SK-N-SH treated with all-trans-retinoic acid at 6 μM for 48 hours (cell line): Measurements from ENCODE around the gene CXCL8.

Source experiments
- ATAC-seq: fragments of 200-7000 bp; cut with Tn5 transposase; 3 replicates; pipeline ENCODE4 v1.9.1; 2020; ENCODE audit warnings: mild to moderate bottlenecking, moderate library complexity
- BACH2 ChIP-seq: fragments of 250-450 bp; sonication (Bioruptor Pico); IDR thresholded peaks from 2 replicates; pipeline ENCODE4 v1.9.0; 2021; ENCODE audit warnings: mild to moderate bottlenecking, borderline replicate concordance
- ESRRG ChIP-seq: fragments of 250-450 bp; sonication (Bioruptor Pico); IDR thresholded peaks from 2 replicates; pipeline ENCODE4 v1.6.1; 2021; ENCODE audit warnings: mild to moderate bottlenecking
- GLIS3 ChIP-seq: fragments of 250-450 bp; sonication (Bioruptor Pico); IDR thresholded peaks from 2 replicates; pipeline ENCODE4 v1.5.0; 2020; ENCODE audit warnings: mild to moderate bottlenecking, moderate library complexity
- ISL1 ChIP-seq: fragments of 250-450 bp; sonication (Bioruptor Pico); IDR thresholded peaks from 2 replicates; pipeline ENCODE4 v2.1.2; 2022; ENCODE audit warnings: mild to moderate bottlenecking, moderate library complexity
- RARB ChIP-seq: fragments of 250-450 bp; sonication (Bioruptor Pico); IDR thresholded peaks from 2 replicates; pipeline ENCODE4 v1.8.0; 2021; ENCODE audit warnings: mild to moderate bottlenecking, moderate library complexity
- SNAI2 ChIP-seq: fragments of 250-450 bp; sonication (Bioruptor Pico); IDR thresholded peaks from 2 replicates; pipeline ENCODE4 v1.5.0; 2020; ENCODE audit warnings: mild to moderate bottlenecking, moderate library complexity
- TCF4 ChIP-seq: fragments of 250-450 bp; sonication (Bioruptor Pico); IDR thresholded peaks from 2 replicates; pipeline ENCODE4 v1.8.0; 2021; ENCODE audit warnings: mild to moderate bottlenecking, moderate library complexity, borderline replicate concordance
- TOX ChIP-seq: fragments of 250-450 bp; sonication (Bioruptor Pico); IDR thresholded peaks from 2 replicates; pipeline ENCODE4 v1.8.0; 2021; ENCODE audit warnings: mild to moderate bottlenecking, moderate library complexity, borderline replicate concordance
- ZC3H10 ChIP-seq: fragments of 250-450 bp; sonication (Bioruptor Pico); IDR thresholded peaks from 2 replicates; pipeline ENCODE4 v1.5.1; 2021; ENCODE audit warnings: mild to moderate bottlenecking, moderate library complexity
- ZFP3 ChIP-seq: fragments of 250-450 bp; sonication (Bioruptor Pico); IDR thresholded peaks from 2 replicates; pipeline ENCODE4 v1.5.0; 2020; ENCODE audit warnings: mild to moderate bottlenecking, moderate library complexity
- ZFP30 ChIP-seq: fragments of 450-650 bp; formaldehyde crosslinking; IDR thresholded peaks from 2 replicates; pipeline ENCODE4 v1.5.0; 2022; ENCODE audit warnings: mild to moderate bottlenecking, moderate library complexity
- ZNF565 ChIP-seq: fragments of 450-650 bp; formaldehyde crosslinking; conservative IDR thresholded peaks from 2 replicates; pipeline ENCODE4 v1.5.0; 2020; ENCODE audit warnings: low read depth, mild to moderate bottlenecking, moderate library complexity
- ZNF70 ChIP-seq: fragments of 450-650 bp; formaldehyde crosslinking; IDR thresholded peaks from 2 replicates; pipeline ENCODE4 v1.5.0; 2020; ENCODE audit warnings: mild to moderate bottlenecking, moderate library complexity
- ZNF8 ChIP-seq: fragments of 450-650 bp; formaldehyde crosslinking; IDR thresholded peaks from 2 replicates; pipeline ENCODE4 v1.5.0; 2020; ENCODE audit warnings: mild to moderate bottlenecking, moderate library complexity
- TF ChIP-seq, protein P1 (sequence below): fragments of 250-450 bp; sonication (Bioruptor Pico); IDR thresholded peaks from 2 replicates; pipeline ENCODE4 v1.5.0; 2020; ENCODE audit warnings: mild to moderate bottlenecking, moderate library complexity
- TF ChIP-seq, protein P2 (sequence below): fragments of 250-450 bp; sonication (Bioruptor Pico); IDR thresholded peaks from 2 replicates; pipeline ENCODE4 v1.5.1; 2021; ENCODE audit warnings: mild to moderate bottlenecking, moderate library complexity
- TF ChIP-seq, protein P3 (sequence below): fragments of 250-450 bp; sonication (Bioruptor Pico); IDR thresholded peaks from 2 replicates; pipeline ENCODE4 v1.8.0; 2021; ENCODE audit warnings: low read depth, mild to moderate bottlenecking, moderate library complexity, borderline replicate concordance
- TF ChIP-seq, protein P4 (sequence below): fragments of 250-450 bp; sonication (Bioruptor Pico); IDR thresholded peaks from 2 replicates; pipeline ENCODE4 v1.5.1; 2020; ENCODE audit warnings: low read depth, mild to moderate bottlenecking, moderate library complexity
- TF ChIP-seq, protein P5 (sequence below): fragments of 250-450 bp; sonication (Bioruptor Pico); IDR thresholded peaks from 2 replicates; pipeline ENCODE4 v1.8.0; 2020; ENCODE audit warnings: mild to moderate bottlenecking, moderate library complexity, borderline replicate concordance

Gene CXCL8

DNA sequence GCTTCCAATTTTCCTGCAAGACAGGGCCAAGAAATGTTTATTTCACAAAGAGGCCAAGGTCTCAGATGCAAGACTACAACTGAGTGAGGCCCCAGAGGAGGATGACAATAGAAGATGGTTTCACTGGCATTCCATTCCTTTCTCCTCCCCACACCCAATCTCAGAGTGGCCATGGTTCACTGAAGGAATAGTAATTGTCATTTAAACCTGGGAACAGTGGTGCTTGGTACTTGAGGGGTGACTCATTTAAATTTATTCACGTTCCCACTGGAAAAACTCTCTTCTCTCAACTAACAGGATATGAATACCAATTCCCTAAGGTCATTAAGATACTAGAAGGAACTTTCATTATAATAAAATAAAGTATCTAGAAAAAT, 35.3 kb upstream of the CXCL8 start:
- TF ChIP-seq, protein P1, sequence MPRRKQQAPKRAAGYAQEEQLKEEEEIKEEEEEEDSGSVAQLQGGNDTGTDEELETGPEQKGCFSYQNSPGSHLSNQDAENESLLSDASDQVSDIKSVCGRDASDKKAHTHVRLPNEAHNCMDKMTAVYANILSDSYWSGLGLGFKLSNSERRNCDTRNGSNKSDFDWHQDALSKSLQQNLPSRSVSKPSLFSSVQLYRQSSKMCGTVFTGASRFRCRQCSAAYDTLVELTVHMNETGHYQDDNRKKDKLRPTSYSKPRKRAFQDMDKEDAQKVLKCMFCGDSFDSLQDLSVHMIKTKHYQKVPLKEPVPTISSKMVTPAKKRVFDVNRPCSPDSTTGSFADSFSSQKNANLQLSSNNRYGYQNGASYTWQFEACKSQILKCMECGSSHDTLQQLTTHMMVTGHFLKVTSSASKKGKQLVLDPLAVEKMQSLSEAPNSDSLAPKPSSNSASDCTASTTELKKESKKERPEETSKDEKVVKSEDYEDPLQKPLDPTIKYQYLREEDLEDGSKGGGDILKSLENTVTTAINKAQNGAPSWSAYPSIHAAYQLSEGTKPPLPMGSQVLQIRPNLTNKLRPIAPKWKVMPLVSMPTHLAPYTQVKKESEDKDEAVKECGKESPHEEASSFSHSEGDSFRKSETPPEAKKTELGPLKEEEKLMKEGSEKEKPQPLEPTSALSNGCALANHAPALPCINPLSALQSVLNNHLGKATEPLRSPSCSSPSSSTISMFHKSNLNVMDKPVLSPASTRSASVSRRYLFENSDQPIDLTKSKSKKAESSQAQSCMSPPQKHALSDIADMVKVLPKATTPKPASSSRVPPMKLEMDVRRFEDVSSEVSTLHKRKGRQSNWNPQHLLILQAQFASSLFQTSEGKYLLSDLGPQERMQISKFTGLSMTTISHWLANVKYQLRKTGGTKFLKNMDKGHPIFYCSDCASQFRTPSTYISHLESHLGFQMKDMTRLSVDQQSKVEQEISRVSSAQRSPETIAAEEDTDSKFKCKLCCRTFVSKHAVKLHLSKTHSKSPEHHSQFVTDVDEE (CRISPR knock-in tag) = no peak
- no peak for TF ChIP-seq ZNF8 (CRISPR knock-in tag)
- no peak for TF ChIP-seq ESRRG (CRISPR knock-in tag)
- TF ChIP-seq ZFP3 (CRISPR knock-in tag) = no peak
- TF ChIP-seq, protein P2, sequence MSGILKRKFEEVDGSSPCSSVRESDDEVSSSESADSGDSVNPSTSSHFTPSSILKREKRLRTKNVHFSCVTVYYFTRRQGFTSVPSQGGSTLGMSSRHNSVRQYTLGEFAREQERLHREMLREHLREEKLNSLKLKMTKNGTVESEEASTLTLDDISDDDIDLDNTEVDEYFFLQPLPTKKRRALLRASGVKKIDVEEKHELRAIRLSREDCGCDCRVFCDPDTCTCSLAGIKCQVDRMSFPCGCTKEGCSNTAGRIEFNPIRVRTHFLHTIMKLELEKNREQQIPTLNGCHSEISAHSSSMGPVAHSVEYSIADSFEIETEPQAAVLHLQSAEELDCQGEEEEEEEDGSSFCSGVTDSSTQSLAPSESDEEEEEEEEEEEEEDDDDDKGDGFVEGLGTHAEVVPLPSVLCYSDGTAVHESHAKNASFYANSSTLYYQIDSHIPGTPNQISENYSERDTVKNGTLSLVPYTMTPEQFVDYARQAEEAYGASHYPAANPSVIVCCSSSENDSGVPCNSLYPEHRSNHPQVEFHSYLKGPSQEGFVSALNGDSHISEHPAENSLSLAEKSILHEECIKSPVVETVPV (CRISPR knock-in tag) = no peak
- TF ChIP-seq, protein P3, sequence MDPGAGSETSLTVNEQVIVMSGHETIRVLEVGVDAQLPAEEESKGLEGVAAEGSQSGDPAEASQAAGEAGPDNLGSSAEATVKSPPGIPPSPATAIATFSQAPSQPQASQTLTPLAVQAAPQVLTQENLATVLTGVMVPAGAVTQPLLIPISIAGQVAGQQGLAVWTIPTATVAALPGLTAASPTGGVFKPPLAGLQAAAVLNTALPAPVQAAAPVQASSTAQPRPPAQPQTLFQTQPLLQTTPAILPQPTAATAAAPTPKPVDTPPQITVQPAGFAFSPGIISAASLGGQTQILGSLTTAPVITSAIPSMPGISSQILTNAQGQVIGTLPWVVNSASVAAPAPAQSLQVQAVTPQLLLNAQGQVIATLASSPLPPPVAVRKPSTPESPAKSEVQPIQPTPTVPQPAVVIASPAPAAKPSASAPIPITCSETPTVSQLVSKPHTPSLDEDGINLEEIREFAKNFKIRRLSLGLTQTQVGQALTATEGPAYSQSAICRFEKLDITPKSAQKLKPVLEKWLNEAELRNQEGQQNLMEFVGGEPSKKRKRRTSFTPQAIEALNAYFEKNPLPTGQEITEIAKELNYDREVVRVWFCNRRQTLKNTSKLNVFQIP (CRISPR knock-in tag) = no peak
- TF ChIP-seq TCF4 (CRISPR knock-in tag) = no peak
- TF ChIP-seq ISL1 (CRISPR knock-in tag) = no peak
- no peak for TF ChIP-seq BACH2 (CRISPR knock-in tag)
- TF ChIP-seq, protein P4, sequence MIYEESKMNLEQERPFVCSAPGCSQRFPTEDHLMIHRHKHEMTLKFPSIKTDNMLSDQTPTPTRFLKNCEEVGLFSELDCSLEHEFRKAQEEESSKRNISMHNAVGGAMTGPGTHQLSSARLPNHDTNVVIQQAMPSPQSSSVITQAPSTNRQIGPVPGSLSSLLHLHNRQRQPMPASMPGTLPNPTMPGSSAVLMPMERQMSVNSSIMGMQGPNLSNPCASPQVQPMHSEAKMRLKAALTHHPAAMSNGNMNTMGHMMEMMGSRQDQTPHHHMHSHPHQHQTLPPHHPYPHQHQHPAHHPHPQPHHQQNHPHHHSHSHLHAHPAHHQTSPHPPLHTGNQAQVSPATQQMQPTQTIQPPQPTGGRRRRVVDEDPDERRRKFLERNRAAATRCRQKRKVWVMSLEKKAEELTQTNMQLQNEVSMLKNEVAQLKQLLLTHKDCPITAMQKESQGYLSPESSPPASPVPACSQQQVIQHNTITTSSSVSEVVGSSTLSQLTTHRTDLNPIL = no peak
- TF ChIP-seq GLIS3 (CRISPR knock-in tag) = no peak
- TF ChIP-seq, protein P5, sequence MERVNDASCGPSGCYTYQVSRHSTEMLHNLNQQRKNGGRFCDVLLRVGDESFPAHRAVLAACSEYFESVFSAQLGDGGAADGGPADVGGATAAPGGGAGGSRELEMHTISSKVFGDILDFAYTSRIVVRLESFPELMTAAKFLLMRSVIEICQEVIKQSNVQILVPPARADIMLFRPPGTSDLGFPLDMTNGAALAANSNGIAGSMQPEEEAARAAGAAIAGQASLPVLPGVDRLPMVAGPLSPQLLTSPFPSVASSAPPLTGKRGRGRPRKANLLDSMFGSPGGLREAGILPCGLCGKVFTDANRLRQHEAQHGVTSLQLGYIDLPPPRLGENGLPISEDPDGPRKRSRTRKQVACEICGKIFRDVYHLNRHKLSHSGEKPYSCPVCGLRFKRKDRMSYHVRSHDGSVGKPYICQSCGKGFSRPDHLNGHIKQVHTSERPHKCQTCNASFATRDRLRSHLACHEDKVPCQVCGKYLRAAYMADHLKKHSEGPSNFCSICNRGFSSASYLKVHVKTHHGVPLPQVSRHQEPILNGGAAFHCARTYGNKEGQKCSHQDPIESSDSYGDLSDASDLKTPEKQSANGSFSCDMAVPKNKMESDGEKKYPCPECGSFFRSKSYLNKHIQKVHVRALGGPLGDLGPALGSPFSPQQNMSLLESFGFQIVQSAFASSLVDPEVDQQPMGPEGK (CRISPR knock-in tag) = no peak
- TF ChIP-seq ZNF70 (CRISPR knock-in tag) = no peak
- TF ChIP-seq ZFP30 (CRISPR knock-in tag) = no peak
- TF ChIP-seq ZC3H10 (CRISPR knock-in tag) = no peak
- TF ChIP-seq ZNF565 (CRISPR knock-in tag) = no peak
- TF ChIP-seq SNAI2 = no peak
- no peak for TF ChIP-seq TOX (CRISPR knock-in tag)
- no peak for TF ChIP-seq RARB (CRISPR knock-in tag)
- ATAC-seq = peak; percentile 12; the same call in 2 of the 3 replicates

DNA sequence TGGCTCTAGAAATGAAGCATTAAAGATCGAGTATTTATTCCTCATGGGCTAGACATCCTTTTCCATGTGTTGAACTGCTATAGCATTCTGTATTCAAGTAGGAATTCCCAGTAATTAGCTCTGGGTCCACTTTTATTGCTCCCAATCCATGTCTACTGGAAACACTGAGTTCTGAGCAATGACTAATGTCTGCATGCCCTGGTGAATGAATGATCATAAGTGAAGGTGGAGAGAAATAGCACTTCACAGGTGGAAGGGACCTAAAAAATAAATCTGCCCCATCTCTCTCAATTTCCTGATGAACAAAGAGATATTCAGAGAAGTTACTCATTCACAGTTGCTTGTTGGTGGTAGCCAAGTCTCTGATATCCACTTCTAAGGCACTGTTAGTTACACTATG, 34.6 kb upstream of the CXCL8 start:
- TF ChIP-seq, protein P1 (CRISPR knock-in tag) = no peak
- TF ChIP-seq ZFP30 (CRISPR knock-in tag) (no peak), ESRRG (CRISPR knock-in tag) (no peak)
- ATAC-seq = no peak
